ENCODE measurements around the gene SMIM27. TPM values are rescaled to one million over a fixed set of nuclear protein-coding genes. Genes with fewer than 3 reads are reported as not detected.

The SMIM27 gene
- total and polyA plus RNA-seq, 9 donors = 4.8 to 16.3 (median 9.2) TPM

GRCh38 chr9:32526041-32526706, 26.0 kb upstream of the SMIM27 start, which contains the start of gene RIGI:
Gene RIGI, minus strand, starts transcription at chr9:32526196. Its CDS starts 30 bp downstream, at chr9:32526166.
- Histone ChIP-seq H3K36me3 (no peaks in the 10 kb centered on the region), H3K4me3 (peak within 1 kb of the TSS; percentile 59), H3K4me1 (ENCODE audit: insufficient read depth) (peaks cover 9% of the 10 kb centered on the region), H3K27ac (peak within 1 kb of the TSS; percentile 77 to 85), H3K9me3 (no peaks in the 10 kb centered on the region), H3K27me3 (no peaks in the 10 kb centered on the region)
- WGBS, 3 donors = 0% methylated on average over 37 of the region's 37 CpGs
- intact Hi-C loops (cut with DNase I) = loop anchor here in 2 of 4 donors (2.0 to 5.0 kb wide), 2 partner anchors 25 to 144 kb away; partner anchors contain the start of gene ACO1 (in 1 of the 2)
- peak; percentile 90 to 94 (median 91) for DNase-seq
- TF ChIP-seq POLR2A (IDR thresholded peaks at IDR 0.05) (peak; percentile 21), CTCF (IDR thresholded peaks at IDR 0.05) (peak in 1 of 3 donors; percentile 48), EP300 (IDR thresholded peaks at IDR 0.05) (no peak)

- Histone ChIP-seq H3K4me1 (ENCODE audit: insufficient read depth) (peaks cover 9% of the 10 kb centered on the region), H3K36me3 (no peaks in the 10 kb centered on the region), H3K4me3 (peak overlapping the region; percentile 59), H3K27me3 (no peaks in the 10 kb centered on the region), H3K9me3 (no peaks in the 10 kb centered on the region), H3K27ac (peak overlapping the region; percentile 77 to 85)
- 0 to 4% (median 3%) methylated on average over 2 of the region's 2 CpGs for WGBS, 3 donors
- no peak for DNase-seq
- intact Hi-C loops (cut with DNase I) = loop anchor here in 2 of 4 donors (2.0 to 5.0 kb wide), 2 partner anchors 24 to 144 kb away; partner anchors contain the start of gene ACO1 (in 1 of the 2)
- TF ChIP-seq CTCF (IDR thresholded peaks at IDR 0.05) (no peak), POLR2A (IDR thresholded peaks at IDR 0.05) (no peak), EP300 (IDR thresholded peaks at IDR 0.05) (no peak)
Measured at GRCh38 chr9:32526707-32527048, 25.4 kb upstream of the SMIM27 start.

GRCh38 chr9:32533336-32533735, 18.8 kb upstream of the SMIM27 start:
- 93 to 96% (median 93%) methylated on average over 6 of the region's 6 CpGs for WGBS, 3 donors
- no peak for TF ChIP-seq POLR2A (IDR thresholded peaks at IDR 0.05)
- TF ChIP-seq EP300 (IDR thresholded peaks at IDR 0.05) = no peak
- TF ChIP-seq CTCF (IDR thresholded peaks at IDR 0.05) = no peak
- Histone ChIP-seq H3K4me1 (ENCODE audit: insufficient read depth) (no peaks in the 10 kb centered on the region), H3K9me3 (no peaks in the 10 kb centered on the region), H3K27me3 (no peaks in the 10 kb centered on the region), H3K27ac (no peak overlapping the region), H3K4me3 (no peak overlapping the region), H3K36me3 (no peaks in the 10 kb centered on the region)
- intact Hi-C loops (cut with DNase I) = no loop called here
- DNase-seq = no peak

GRCh38 chr9:32533816-32534215, 18.3 kb upstream of the SMIM27 start:
- H3K9me3 ChIP-seq = no peaks in the 10 kb centered on the region
- WGBS, 3 donors = 93 to 97% (median 96%) methylated on average over 4 of the region's 4 CpGs
- no peaks in the 10 kb centered on the region for H3K4me1 ChIP-seq (ENCODE audit: insufficient read depth)
- DNase-seq = no peak
- no peak overlapping the region for H3K4me3 ChIP-seq
- TF ChIP-seq CTCF (IDR thresholded peaks at IDR 0.05) (no peak), EP300 (IDR thresholded peaks at IDR 0.05) (no peak), POLR2A (IDR thresholded peaks at IDR 0.05) (no peak)
- no peaks in the 10 kb centered on the region for H3K27me3 ChIP-seq
- H3K27ac ChIP-seq = no peak overlapping the region
- no peaks in the 10 kb centered on the region for H3K36me3 ChIP-seq
- intact Hi-C loops (cut with DNase I) = no loop called here
